Right renal cortex interstitium (tissue), 3 donors: ENCODE measurements around the gene MDFIC. TPM values are rescaled to one million over a fixed set of nuclear protein-coding genes. Genes with fewer than 3 reads are reported as not detected.

Source experiments
- DNase-seq, 3 donors: peaks; one replicate each; pipeline ENCODE4 v3.0.0-alpha.2; 2013; ENCODE audit warnings: low read depth in 3 of 3, low spot score in 2 of 3
- polyA plus RNA-seq, 3 donors: library from polyadenylated mRNA; unstranded; fragments of 120-200 nt; gene quantifications; one replicate each; pipeline ENCODE4 v1.2.1, GENCODE V29; 2013; ENCODE audit not compliant: insufficient read length in 3 of 3

MDFIC gene
- polyA plus RNA-seq, 3 donors, result 31.7 to 32.0 (median 31.7) TPM

- DNase-seq, result no peak
Measured at GRCh38 chr7:114925434-114925833, 3.5 kb downstream of the MDFIC start.

DNA sequence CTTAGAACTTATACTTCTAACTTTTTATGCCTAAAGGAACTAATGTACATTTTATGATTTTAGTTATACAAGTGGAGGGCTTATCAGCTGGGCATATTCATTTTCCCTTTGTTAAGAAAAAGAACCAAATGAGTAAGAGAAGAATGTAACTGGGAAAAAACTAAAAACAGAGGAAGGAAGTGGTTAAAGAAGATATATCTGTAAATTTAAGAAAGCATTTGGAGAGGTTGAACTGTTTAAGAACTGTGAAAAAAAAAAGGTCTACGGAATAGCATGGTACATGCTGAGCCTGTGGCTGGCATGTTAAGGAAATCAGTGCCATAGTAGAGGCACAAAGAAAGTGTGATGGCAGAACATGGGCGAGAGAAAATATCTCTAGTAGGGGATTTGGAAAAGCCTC is 6.2 kb downstream of the MDFIC start:
- DNase-seq, result no peak

DNA sequence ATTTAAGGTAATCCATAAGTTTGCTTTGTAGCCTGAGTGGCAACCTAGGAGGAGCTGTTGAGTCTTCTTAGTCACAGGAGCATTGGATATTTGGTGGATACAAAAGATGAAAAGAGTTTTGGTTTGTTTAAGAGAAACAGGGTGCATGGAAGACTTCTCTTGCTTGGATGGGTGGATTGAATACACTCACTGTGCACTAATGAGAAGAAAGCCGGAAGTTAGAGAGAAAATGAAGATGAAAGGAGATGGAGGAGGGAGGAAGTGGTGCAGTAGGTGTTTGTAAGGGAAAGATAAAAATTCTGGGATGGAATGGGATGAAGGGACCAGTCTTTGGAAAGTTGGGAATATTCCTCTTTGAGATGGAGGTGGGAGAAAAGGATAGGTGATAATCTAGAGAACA is 7.7 kb downstream of the MDFIC start:
- DNase-seq, result no peak

DNA sequence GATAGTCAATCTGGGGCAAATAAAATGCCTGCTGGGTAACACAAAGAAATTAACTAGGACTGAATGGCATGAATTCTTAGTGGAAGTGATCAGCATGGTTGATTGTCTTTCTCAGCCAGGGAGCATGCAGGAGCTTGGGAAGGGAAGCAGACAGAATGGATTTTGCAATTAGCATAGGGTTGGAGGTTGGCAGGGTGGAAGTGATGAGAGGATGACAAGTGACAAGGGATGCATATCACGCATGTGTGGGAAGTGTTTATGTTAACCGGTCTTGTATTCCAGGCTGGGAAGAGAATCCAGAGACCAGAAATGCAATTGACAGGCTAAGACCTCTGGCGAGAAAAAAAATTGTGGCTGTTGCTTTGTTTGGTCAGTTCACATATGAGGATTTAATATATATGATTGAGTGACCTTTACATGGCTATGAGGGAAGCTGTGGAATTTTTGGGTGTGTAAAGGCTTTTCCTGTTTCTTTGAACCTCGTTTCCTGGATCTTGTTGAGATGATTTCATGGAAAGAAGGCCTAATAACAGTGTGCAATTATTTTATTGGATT is 8.3 kb downstream of the MDFIC start:
- no peak for DNase-seq

DNA sequence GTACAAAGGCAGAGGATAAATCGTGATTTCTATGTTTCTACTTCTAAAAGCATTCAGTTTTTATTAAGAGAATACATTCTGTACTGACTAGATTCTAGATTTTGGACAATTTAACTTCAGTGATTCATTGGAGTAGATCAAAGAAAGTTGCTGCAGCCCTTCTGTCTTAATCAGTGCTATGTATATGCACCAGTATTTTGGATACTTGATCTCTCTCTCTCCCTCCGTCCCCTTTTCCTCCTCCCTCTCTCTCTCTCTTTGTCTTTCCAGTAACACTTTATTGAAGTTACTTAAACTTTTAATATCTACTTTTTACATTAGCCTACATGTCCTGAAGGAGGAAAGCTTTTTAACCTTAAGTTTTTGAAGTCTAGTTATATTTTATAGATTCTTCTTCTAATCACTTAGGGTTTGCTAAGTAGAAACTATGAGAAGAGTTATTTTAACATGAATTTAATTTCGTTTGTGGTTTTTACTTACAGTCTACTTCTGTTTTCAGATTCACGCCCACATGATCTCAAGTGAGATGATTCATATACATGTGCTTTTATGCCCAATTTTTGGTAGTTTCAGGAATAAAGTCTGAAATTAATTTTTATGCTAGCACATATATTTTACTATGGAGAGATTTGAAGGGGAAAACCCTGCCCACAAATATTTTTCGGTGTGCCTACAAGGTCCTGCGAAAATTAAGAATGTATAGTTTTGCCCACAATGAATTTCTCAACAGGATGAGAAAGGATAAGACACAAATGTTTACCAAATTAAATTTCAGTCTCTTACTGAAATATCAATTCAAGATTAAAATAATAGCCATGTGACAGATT is 9.1 kb downstream of the MDFIC start:
- DNase-seq, result no peak

- DNase-seq, result no peak
Measured at GRCh38 chr7:114931656-114932011, 9.7 kb downstream of the MDFIC start.

GRCh38 chr7:114932991-114933390 is 11.1 kb downstream of the MDFIC start:
- no peak for DNase-seq

GRCh38 chr7:114933658-114934057 is 11.8 kb downstream of the MDFIC start:
- no peak for DNase-seq

GRCh38 chr7:114934086-114934485 is 12.2 kb downstream of the MDFIC start:
- no peak for DNase-seq

- DNase-seq, result no peak
Measured at GRCh38 chr7:114934713-114935112, 12.8 kb downstream of the MDFIC start.

- DNase-seq, result no peak
Measured at GRCh38 chr7:114936471-114936870, 14.6 kb downstream of the MDFIC start.

DNA sequence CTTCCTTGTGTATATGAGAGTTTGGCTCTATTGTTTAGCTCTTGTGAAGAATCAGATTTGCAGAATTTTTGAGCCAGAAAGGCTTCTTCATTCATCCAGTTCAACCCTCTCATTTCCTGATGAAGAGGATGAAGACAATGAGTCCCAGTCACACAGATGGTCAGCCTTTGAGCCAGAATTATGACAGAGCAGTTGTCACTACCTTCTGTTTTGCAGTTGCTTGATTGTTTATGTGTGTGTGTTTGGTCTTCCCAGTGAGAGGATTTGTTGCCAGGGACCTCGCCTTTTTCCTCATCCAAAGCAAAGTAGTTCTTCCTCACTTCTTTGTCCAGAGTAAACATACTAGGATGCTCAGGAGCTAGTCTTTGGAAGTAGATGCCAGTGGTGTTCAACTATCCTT is 15.6 kb downstream of the MDFIC start:
- no peak for DNase-seq

DNA sequence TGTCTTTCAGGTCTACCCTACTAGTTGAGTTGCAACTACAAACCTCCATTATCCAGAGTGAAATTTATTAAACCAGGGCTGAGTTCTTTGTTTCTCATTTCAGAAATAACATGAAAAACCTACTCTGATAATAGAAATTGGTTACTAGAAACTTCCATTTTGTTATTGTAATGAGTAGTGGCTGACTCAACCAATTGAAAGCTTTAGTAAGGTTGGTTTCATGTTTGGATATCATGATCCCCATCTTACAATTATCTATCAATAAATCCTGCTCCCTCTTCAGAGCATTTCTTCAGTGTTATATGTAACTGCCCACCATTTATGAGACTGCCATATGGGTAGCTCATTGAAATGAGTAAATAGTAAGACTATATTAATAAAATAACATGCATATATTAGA is 16.9 kb downstream of the MDFIC start:
- no peak for DNase-seq

- DNase-seq, result no peak
Measured at GRCh38 chr7:114939484-114940097, 17.7 kb downstream of the MDFIC start.

DNA sequence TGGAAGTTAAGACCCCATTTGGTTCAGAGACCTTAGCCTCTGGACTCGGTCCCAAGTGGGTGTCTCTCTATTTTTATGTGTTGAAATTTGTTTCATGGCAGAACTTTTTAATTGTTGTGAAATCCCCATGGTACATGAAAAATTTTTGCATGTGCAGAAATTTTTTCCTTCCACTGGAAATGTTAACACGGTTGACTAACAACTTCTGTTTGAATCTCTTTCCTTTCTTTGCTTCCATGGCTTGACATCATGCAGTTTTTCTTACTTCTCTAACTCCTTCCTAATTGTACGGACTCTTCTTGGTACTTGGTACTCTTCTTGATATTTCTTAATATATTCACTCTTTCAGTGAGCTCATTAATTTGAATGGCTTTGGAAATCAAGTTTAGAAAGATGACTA is 18.3 kb downstream of the MDFIC start:
- DNase-seq, result no peak

DNA sequence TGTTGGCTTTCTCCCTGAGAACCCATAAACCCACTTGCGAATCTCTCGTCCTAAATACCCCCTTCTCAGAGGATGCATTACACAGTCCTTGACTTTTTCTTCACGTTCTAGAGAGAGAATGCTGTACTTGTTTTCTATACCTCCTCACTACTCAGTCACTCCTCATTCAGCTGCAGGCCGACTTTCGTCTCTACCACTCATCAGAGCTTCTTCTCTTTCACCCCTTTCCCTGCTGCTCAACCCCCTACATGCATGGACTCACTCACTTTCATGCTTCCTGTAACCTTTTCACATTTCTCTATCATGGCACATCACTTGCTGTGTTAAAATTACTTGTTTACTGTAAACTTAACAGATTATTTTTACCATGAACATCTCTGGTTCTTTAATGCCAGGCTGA is 19.8 kb downstream of the MDFIC start:
- no peak for DNase-seq

- no peak for DNase-seq
Measured at GRCh38 chr7:114942446-114943175, 20.7 kb downstream of the MDFIC start.

GRCh38 chr7:114943530-114943929 is 21.6 kb downstream of the MDFIC start:
- no peak for DNase-seq

DNA sequence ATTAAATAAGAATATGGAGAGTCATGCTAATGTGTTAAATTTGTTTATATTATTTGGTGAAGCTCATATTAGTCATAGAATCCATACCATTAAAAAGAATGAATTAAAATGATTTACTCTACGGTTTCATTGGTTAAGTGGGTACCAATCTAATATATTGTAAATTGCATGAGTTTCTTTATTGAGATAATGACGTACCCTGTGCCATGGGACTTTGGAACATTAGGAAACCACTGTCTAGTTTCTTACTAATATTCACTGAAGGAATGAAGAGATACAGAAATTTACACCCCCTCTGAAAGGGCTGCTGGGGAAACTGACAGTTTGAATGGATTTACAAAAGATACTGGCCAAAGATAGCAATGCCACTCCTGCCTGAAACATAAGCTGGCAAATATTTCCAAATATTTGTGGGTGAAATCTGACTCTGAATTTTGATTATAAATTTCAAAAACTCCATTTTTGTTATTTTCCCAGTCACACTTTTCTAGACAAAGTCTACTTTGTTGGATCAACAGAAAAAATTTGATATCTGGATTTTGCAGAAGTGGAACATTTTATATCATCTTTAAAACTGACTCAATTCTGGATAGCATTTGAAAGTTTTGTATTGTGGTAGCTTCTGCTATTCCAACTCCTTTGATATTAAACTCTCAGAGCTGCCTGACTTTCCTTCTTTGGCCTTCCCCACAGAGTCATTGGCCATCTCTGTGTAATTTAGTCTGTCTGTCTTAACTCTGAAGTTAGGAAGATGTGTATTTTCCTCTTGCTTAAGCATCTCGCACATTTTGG is 22.3 kb downstream of the MDFIC start:
- DNase-seq, result peak in 1 of 3 donors; percentile 1

- peak; percentile 23 to 38 (median 25) for DNase-seq
Measured at GRCh38 chr7:114944745-114945625, 23.1 kb downstream of the MDFIC start.
